ENCODE measurements around the gene ADAM22. TPM values are rescaled to one million over a fixed set of nuclear protein-coding genes. Genes with fewer than 3 reads are reported as not detected.

ADAM22 gene
- total RNA-seq, 3 donors from 2014 or later, result 1.1 to 1.8 (median 1.2) TPM

GRCh38 chr7:88202278-88202677 lies 268.2 kb downstream of the ADAM22 start:
- H3K36me3 Mint-ChIP-seq (ENCODE audit: insufficient read depth), result peaks cover 41% of the 10 kb centered on the region
- no peak overlapping the region for H3K4me3 Mint-ChIP-seq
- H3K27me3 Mint-ChIP-seq (ENCODE audit: low read depth), result no peaks in the 10 kb centered on the region
- ATAC-seq (no peak), DNase-seq (no peak)
- H3K9me3 Mint-ChIP-seq, result no peaks in the 10 kb centered on the region
- peaks cover 5% of the 10 kb centered on the region for H3K4me1 Mint-ChIP-seq (ENCODE audit: low read depth)

DNA sequence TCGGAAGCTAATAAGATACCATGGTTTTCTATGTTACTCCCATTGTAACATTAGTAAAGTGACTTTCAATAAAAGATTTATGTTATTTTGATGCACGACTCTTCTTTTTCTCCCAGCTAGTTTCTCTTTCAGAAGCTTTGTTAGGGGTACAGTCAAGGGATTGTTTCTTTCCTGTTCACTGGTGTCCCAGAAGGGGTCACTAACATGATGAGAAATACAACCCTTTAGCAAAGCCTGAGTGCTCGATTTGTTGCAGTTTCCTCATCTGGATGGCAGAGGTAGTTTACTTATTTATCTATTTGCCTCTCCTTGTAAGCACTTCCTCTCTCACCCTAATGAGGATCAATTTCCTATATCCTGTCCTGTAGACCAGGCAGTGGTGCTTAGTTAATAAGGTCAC lies 268.7 kb downstream of the ADAM22 start:
- no peak for DNase-seq
- Mint-ChIP-seq H3K9me3 (no peaks in the 10 kb centered on the region), H3K27me3 (ENCODE audit: low read depth) (no peaks in the 10 kb centered on the region), H3K4me1 (ENCODE audit: low read depth) (peaks cover 5% of the 10 kb centered on the region), H3K4me3 (no peak overlapping the region), H3K36me3 (ENCODE audit: insufficient read depth) (peaks cover 38% of the 10 kb centered on the region)
- no peak for ATAC-seq

- peaks cover 38% of the 10 kb centered on the region for H3K36me3 Mint-ChIP-seq (ENCODE audit: insufficient read depth)
- H3K4me1 Mint-ChIP-seq (ENCODE audit: low read depth), result peaks cover 5% of the 10 kb centered on the region
- no peak for ATAC-seq
- no peak overlapping the region for H3K4me3 Mint-ChIP-seq
- no peaks in the 10 kb centered on the region for H3K9me3 Mint-ChIP-seq
- DNase-seq, result no peak
- no peaks in the 10 kb centered on the region for H3K27me3 Mint-ChIP-seq (ENCODE audit: low read depth)
Observed at GRCh38 chr7:88203401-88203800, 269.4 kb downstream of the ADAM22 start.

- no peaks in the 10 kb centered on the region for H3K9me3 Mint-ChIP-seq
- no peak for ATAC-seq
- peaks cover 37% of the 10 kb centered on the region for H3K36me3 Mint-ChIP-seq (ENCODE audit: insufficient read depth)
- no peak overlapping the region for H3K4me3 Mint-ChIP-seq
- no peak for DNase-seq
- H3K27me3 Mint-ChIP-seq (ENCODE audit: low read depth), result no peaks in the 10 kb centered on the region
- H3K4me1 Mint-ChIP-seq (ENCODE audit: low read depth), result peaks cover 5% of the 10 kb centered on the region
Observed at GRCh38 chr7:88204525-88205110, 270.6 kb downstream of the ADAM22 start.

- no peaks in the 10 kb centered on the region for H3K27me3 Mint-ChIP-seq (ENCODE audit: low read depth)
- peaks cover 5% of the 10 kb centered on the region for H3K4me1 Mint-ChIP-seq (ENCODE audit: low read depth)
- H3K36me3 Mint-ChIP-seq (ENCODE audit: insufficient read depth), result peaks cover 41% of the 10 kb centered on the region
- no peaks in the 10 kb centered on the region for H3K9me3 Mint-ChIP-seq
- no peak overlapping the region for H3K4me3 Mint-ChIP-seq
- DNase-seq (no peak), ATAC-seq (no peak)
Observed at GRCh38 chr7:88205179-88205578, 271.1 kb downstream of the ADAM22 start.

- Mint-ChIP-seq H3K9me3 (no peaks in the 10 kb centered on the region), H3K27me3 (ENCODE audit: low read depth) (no peaks in the 10 kb centered on the region), H3K4me1 (ENCODE audit: low read depth) (peaks cover 5% of the 10 kb centered on the region), H3K4me3 (no peak overlapping the region), H3K36me3 (ENCODE audit: insufficient read depth) (peaks cover 35% of the 10 kb centered on the region)
- ATAC-seq, result no peak
- no peak for DNase-seq
Observed at GRCh38 chr7:88206254-88206653, 272.2 kb downstream of the ADAM22 start.

DNA sequence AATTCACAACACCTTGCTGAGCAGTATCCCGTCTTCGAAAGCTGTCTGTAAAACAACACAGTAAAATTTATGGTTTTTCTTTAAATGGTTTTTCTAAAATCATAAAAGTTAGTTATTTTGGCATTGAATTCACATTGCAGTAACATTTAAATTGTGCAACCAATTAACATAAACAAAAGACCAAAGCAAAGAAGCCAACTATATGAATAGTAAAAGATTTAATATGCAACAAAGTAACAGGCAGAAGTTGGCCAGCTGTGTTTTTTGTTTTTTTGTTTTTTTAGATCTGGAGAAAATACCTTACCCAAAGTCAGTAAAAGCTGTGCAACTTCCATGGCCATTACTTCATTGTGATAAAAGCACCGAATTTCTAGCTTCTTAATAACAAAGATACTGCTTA lies 274.5 kb downstream of the ADAM22 start:
- no peaks in the 10 kb centered on the region for H3K9me3 Mint-ChIP-seq
- peaks cover 32% of the 10 kb centered on the region for H3K36me3 Mint-ChIP-seq (ENCODE audit: insufficient read depth)
- no peak for ATAC-seq
- no peak overlapping the region for H3K4me3 Mint-ChIP-seq
- H3K4me1 Mint-ChIP-seq (ENCODE audit: low read depth), result peaks cover 6% of the 10 kb centered on the region
- H3K27me3 Mint-ChIP-seq (ENCODE audit: low read depth), result no peaks in the 10 kb centered on the region
- no peak for DNase-seq

DNA sequence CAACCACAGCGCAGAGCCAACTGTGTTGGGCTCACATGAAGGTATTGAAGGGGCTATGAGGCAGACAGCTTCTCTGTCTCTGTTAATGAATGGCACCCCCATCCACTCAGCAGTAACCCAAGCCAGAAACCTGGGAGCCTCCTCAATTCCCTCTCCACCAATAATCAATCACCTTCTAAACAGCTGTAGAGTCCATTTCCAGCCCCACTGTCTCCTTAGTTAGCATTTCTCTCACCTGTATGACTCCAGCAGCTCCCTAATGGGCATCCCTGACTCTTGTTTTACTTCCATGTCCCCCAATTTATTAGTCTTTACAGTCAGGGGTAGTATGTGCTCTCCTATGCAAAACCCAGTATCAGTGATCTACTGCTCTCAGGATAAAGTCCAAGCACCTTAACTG lies 278.9 kb downstream of the ADAM22 start:
- ATAC-seq, result no peak
- Mint-ChIP-seq H3K4me3 (no peak overlapping the region), H3K36me3 (ENCODE audit: insufficient read depth) (peaks cover 20% of the 10 kb centered on the region), H3K4me1 (ENCODE audit: low read depth) (peaks cover 20% of the 10 kb centered on the region), H3K9me3 (no peaks in the 10 kb centered on the region), H3K27me3 (ENCODE audit: low read depth) (no peaks in the 10 kb centered on the region)
- no peak for DNase-seq

- no peak for ATAC-seq
- H3K4me3 Mint-ChIP-seq, result no peak overlapping the region
- no peak for DNase-seq
- peaks cover 20% of the 10 kb centered on the region for H3K36me3 Mint-ChIP-seq (ENCODE audit: insufficient read depth)
- peaks cover 30% of the 10 kb centered on the region for H3K4me1 Mint-ChIP-seq (ENCODE audit: low read depth)
- H3K9me3 Mint-ChIP-seq, result no peaks in the 10 kb centered on the region
- no peaks in the 10 kb centered on the region for H3K27me3 Mint-ChIP-seq (ENCODE audit: low read depth)
Observed at GRCh38 chr7:88214456-88214855, 280.4 kb downstream of the ADAM22 start.

- DNase-seq (no peak), ATAC-seq (no peak)
- Mint-ChIP-seq H3K4me1 (ENCODE audit: low read depth) (peaks cover 33% of the 10 kb centered on the region), H3K27me3 (ENCODE audit: low read depth) (no peaks in the 10 kb centered on the region), H3K36me3 (ENCODE audit: insufficient read depth) (peaks cover 15% of the 10 kb centered on the region), H3K9me3 (no peaks in the 10 kb centered on the region), H3K4me3 (no peak overlapping the region)
Observed at GRCh38 chr7:88215295-88215694, 281.2 kb downstream of the ADAM22 start.

- no peak for DNase-seq
- no peak overlapping the region for H3K4me3 Mint-ChIP-seq
- no peaks in the 10 kb centered on the region for H3K9me3 Mint-ChIP-seq
- H3K4me1 Mint-ChIP-seq (ENCODE audit: low read depth), result peaks cover 41% of the 10 kb centered on the region
- H3K27me3 Mint-ChIP-seq (ENCODE audit: low read depth), result no peaks in the 10 kb centered on the region
- ATAC-seq, result no peak
- H3K36me3 Mint-ChIP-seq (ENCODE audit: insufficient read depth), result peaks cover 15% of the 10 kb centered on the region
Observed at GRCh38 chr7:88216276-88216675, 282.2 kb downstream of the ADAM22 start.

GRCh38 chr7:88217675-88218428 lies 283.8 kb downstream of the ADAM22 start:
- H3K4me3 Mint-ChIP-seq, result peak overlapping the region; percentile 85
- ATAC-seq (no peak), DNase-seq (no peak)
- H3K27me3 Mint-ChIP-seq (ENCODE audit: low read depth), result no peaks in the 10 kb centered on the region
- peaks cover 42% of the 10 kb centered on the region for H3K4me1 Mint-ChIP-seq (ENCODE audit: low read depth)
- no peaks in the 10 kb centered on the region for H3K9me3 Mint-ChIP-seq
- peaks cover 15% of the 10 kb centered on the region for H3K36me3 Mint-ChIP-seq (ENCODE audit: insufficient read depth)

DNA sequence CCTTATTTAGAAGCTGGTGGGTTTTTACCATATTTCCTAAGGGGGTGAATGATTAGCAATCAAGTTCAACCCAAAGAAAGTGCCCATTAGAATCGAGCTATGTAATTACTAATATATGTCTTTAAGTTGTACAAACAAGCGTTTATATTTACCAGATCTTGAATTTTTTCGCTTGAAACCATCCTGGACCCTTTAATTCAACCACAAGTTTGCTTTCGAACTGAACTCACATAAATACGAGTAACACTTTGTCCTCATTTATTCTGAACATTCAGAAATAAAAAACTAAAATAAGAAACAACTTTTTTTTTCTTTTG lies 284.3 kb downstream of the ADAM22 start:
- no peak for ATAC-seq
- Mint-ChIP-seq H3K4me3 (peak overlapping the region; percentile 85), H3K36me3 (ENCODE audit: insufficient read depth) (peaks cover 11% of the 10 kb centered on the region), H3K27me3 (ENCODE audit: low read depth) (no peaks in the 10 kb centered on the region), H3K9me3 (no peaks in the 10 kb centered on the region), H3K4me1 (ENCODE audit: low read depth) (peaks cover 37% of the 10 kb centered on the region)
- no peak for DNase-seq

DNA sequence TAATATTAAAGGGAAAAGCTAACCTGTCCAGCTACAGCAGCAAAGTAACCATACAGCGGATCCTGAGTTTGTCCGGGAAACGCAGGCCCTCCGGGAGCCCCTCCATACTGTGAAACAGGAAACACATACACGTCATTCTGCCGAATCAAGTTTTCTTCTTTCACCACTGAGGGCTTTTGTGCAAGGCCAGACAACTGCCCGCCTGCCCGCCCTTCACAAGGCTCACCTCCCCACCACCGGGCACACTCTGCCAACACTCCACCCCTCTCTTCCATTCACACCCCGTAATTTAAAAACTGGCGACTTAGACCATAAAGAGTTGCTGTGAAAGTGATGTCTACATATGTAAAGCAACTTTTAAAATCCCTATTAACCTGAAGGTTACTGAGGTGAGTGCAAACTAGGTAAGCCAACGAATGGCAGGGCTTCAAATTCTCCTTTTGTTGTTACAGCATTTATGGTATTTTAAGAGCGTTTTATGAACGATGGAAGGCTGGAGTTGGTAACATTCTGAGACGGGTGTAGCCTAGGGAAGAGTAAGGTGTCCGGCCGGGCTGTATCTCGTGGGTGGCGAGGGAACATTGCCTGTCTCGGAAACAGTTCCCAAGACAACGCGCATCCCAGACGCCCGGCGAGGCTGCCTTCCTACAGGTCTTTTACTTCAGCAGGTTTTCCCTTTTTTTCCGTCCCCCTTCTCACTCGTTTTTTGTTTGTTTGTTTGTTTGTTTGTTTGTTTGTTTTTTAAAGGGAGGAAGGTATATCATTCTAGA lies 285.0 kb downstream of the ADAM22 start:
- peak; percentile 5 for DNase-seq
- Mint-ChIP-seq H3K9me3 (no peaks in the 10 kb centered on the region), H3K4me1 (ENCODE audit: low read depth) (peaks cover 34% of the 10 kb centered on the region), H3K4me3 (peak overlapping the region; percentile 85), H3K36me3 (ENCODE audit: insufficient read depth) (peaks cover 7% of the 10 kb centered on the region), H3K27me3 (ENCODE audit: low read depth) (no peaks in the 10 kb centered on the region)
- no peak for ATAC-seq

All from activated T-cell treated with anti-CD3 and anti-CD28 coated beads, Interleukin-2, amount 50 U/mL, for 4 hours (primary cell).